SH-SY5Y (cell line): ENCODE data around the gene DNAJB8.

Source experiments
- GATA2 ChIP-seq: IDR thresholded peaks from 2 replicates; pipeline ENCODE4 v1.6.1; 2011; ENCODE audit warnings: mild to moderate bottlenecking, low read depth, low read length
- GATA3 ChIP-seq: IDR thresholded peaks from 2 replicates; pipeline ENCODE4 v1.6.1; 2011; ENCODE audit warnings: low read depth, mild to moderate bottlenecking, low read length, moderate library complexity

- TF ChIP-seq GATA2 (no peak), GATA3 (no peak)
Observed at GRCh38 chr3:128499724-128500275, 33.1 kb upstream of the DNAJB8 start.
